ENCODE data around the gene MDM4. TPM values are rescaled to one million over a fixed set of nuclear protein-coding genes. Genes with fewer than 3 reads are reported as not detected.

Gene MDM4
- total and polyA plus RNA-seq, 2 donors (not counting 1 experiment from before 2014, with no cell fraction given) = 46.6 to 374 TPM

- CTCF ChIA-PET = interaction anchor here (0.5 to 2.0 kb wide), 5 partner anchors 10 to 235 kb away, joined by 3 to 7 read pairs (median 4); no protein-coding TSS in a partner anchor
- no peaks in the 10 kb centered on the region for H3K9me3 Mint-ChIP-seq (ENCODE audit: insufficient read depth)
Observed at GRCh38 chr1:204575221-204576190, 59.3 kb downstream of the MDM4 start.

More at GRCh38 chr1:204575221-204576190, 59.3 kb downstream of the MDM4 start:
- H3K4me3 Mint-ChIP-seq = no peak overlapping the region
- Histone ChIP-seq H4K20me1 (ENCODE audit: control insufficient read depth, insufficient read depth, low read length, poor library complexity, severe bottlenecking) (no peaks in the 10 kb centered on the region), H3K4me1 (ENCODE audit: control insufficient read depth in 2 of 2, insufficient read depth in 2 of 2, low read length in 2 of 2) (peaks cover 24 to 27% of the 10 kb centered on the region in 2 donors), H3K4me3 (ENCODE audit: control extremely low read depth in 1 of 5, extremely low read depth in 1 of 5, insufficient read depth in 1 of 5, low read depth in 2 of 5, low read length in 4 of 5) (no peak overlapping the region), H3K36me3 (replicated peaks in 1 of 2; ENCODE audit: control extremely low read depth in 1 of 2, control insufficient read depth in 1 of 2, extremely low read depth in 1 of 2, insufficient read depth in 2 of 2, low read length in 1 of 2) (peaks cover 7 to 31% of the 10 kb centered on the region in 2 experiments), H3K79me2 (ENCODE audit: control insufficient read depth, insufficient read depth, low read length) (peaks cover 3% of the 10 kb centered on the region), H3K27me3 (replicated peaks in 1 of 4; ENCODE audit: control extremely low read depth in 1 of 4, control insufficient read depth in 3 of 4, insufficient read depth in 4 of 4, low read length in 3 of 4) (no peaks in the 10 kb centered on the region), H3K4me2 (replicated peaks; ENCODE audit: low read depth, low read length, poor library complexity, severe bottlenecking) (no peak overlapping the region), H3K9me3 (ENCODE audit: control extremely low read depth in 1 of 3, control insufficient read depth in 2 of 3, insufficient read depth in 1 of 3, low read length in 2 of 3) (no peaks in the 10 kb centered on the region), H3K27ac (ENCODE audit: low read length in 2 of 2) (no peak overlapping the region), H3K9ac (ENCODE audit: low read length) (no peak overlapping the region), H2AFZ (ENCODE audit: insufficient read depth, low read depth, low read length, poor library complexity, severe bottlenecking) (no peak overlapping the region)
- ATAC-seq (ENCODE audit: low read depth) (no peak), DNase-seq (no peak)
- WGBS (ENCODE audit: insufficient coverage) = 98% methylated on average over 4 of the region's 13 CpGs
- H3K27ac Mint-ChIP-seq = no peak overlapping the region
- POLR2A ChIA-PET = no interaction called here
- TF ChIP-seq EZH2 (IDR thresholded peaks at IDR 0.05; ENCODE audit: borderline replicate concordance, insufficient read depth, low read depth, low read length, poor library complexity, severe bottlenecking) = no peak
- no peak for TF ChIP-seq CTCF (IDR thresholded peaks at IDR 0.05)
- intact Hi-C loops (cut with micrococcal nuclease) = no loop called here
- H3K4me1 Mint-ChIP-seq = peaks cover 30% of the 10 kb centered on the region
- H3K27me3 Mint-ChIP-seq = no peaks in the 10 kb centered on the region
